HG02943 (cell line): ENCODE data around the gene C1orf87.
"Not testable (repeated sequence)": the region's sequence is repeated elsewhere in the genome, so short reads cannot be mapped to it uniquely, and the experiment has no call there.

ENCODE experiments used
- ATAC-seq: cut with Tn5 transposase; IDR thresholded peaks from one replicate; pipeline ENCODE4 v1.9.1; 2021; ENCODE audit warnings: mild to moderate bottlenecking, low read depth, moderate library complexity; ENCODE audit not compliant: unreplicated experiment

C1orf87 gene

GRCh38 chr1:59997479-59998115 lies 76.0 kb downstream of the C1orf87 start:
- ATAC-seq = no peak

- ATAC-seq = no peak
Measured at GRCh38 chr1:59994302-59995198, 79.0 kb downstream of the C1orf87 start.

- no peak for ATAC-seq
Measured at GRCh38 chr1:59992040-59992820, 81.3 kb downstream of the C1orf87 start.

- ATAC-seq = no peak
Measured at GRCh38 chr1:59990470-59990869, 83.1 kb downstream of the C1orf87 start.

GRCh38 chr1:59986516-59987310 lies 86.9 kb downstream of the C1orf87 start:
- no peak for ATAC-seq

GRCh38 chr1:59985911-59986515 lies 87.6 kb downstream of the C1orf87 start:
- no peak for ATAC-seq

- no peak for ATAC-seq
Measured at GRCh38 chr1:59979666-59980065, 93.9 kb downstream of the C1orf87 start.

- ATAC-seq = no peak
Measured at GRCh38 chr1:59978511-59978910, 95.1 kb downstream of the C1orf87 start.

GRCh38 chr1:59978026-59978425 lies 95.5 kb downstream of the C1orf87 start:
- no peak for ATAC-seq

GRCh38 chr1:59977075-59977410 lies 96.5 kb downstream of the C1orf87 start:
- no peak for ATAC-seq

GRCh38 chr1:59976194-59977074 lies 97.1 kb downstream of the C1orf87 start:
- no peak for ATAC-seq

- ATAC-seq = no peak
Measured at GRCh38 chr1:59973719-59974118, 99.9 kb downstream of the C1orf87 start.

- ATAC-seq = no peak
Measured at GRCh38 chr1:59972216-59972927, 101.2 kb downstream of the C1orf87 start.

- no peak for ATAC-seq
Measured at GRCh38 chr1:59971464-59971911, 102.1 kb downstream of the C1orf87 start.

GRCh38 chr1:59969542-59970175 lies 103.9 kb downstream of the C1orf87 start:
- not testable (repeated sequence) for ATAC-seq

GRCh38 chr1:59968746-59969145 lies 104.8 kb downstream of the C1orf87 start:
- not testable (repeated sequence) for ATAC-seq

GRCh38 chr1:59967780-59968179 lies 105.8 kb downstream of the C1orf87 start:
- ATAC-seq = no peak
